ENCODE data around the gene STMP1.

- no peak for TF ChIP-seq CTCF (IDR thresholded peaks at IDR 0.05)
- TF ChIP-seq HOXB5 (CRISPR knock-in tag; IDR thresholded peaks at IDR 0.05) = no peak
- TF ChIP-seq REST (IDR thresholded peaks at IDR 0.05) = no peak
- TF ChIP-seq, protein P1, sequence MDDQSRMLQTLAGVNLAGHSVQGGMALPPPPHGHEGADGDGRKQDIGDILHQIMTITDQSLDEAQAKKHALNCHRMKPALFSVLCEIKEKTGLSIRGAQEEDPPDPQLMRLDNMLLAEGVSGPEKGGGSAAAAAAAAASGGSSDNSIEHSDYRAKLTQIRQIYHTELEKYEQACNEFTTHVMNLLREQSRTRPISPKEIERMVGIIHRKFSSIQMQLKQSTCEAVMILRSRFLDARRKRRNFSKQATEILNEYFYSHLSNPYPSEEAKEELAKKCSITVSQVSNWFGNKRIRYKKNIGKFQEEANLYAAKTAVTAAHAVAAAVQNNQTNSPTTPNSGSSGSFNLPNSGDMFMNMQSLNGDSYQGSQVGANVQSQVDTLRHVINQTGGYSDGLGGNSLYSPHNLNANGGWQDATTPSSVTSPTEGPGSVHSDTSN (IDR thresholded peaks at IDR 0.05) = no peak
- no peak for TF ChIP-seq FOSL2 (IDR thresholded peaks at IDR 0.05)
- no peak for TF ChIP-seq FOSL2 (CRISPR knock-in tag; IDR thresholded peaks at IDR 0.05)
- no peak for TF ChIP-seq POLR2A (IDR thresholded peaks at IDR 0.05; ENCODE audit: low read length)
- TF ChIP-seq RCOR1 (IDR thresholded peaks at IDR 0.05; ENCODE audit: low read depth, low read length) = no peak
- no peak for TF ChIP-seq USF2 (IDR thresholded peaks at IDR 0.05)
- TF ChIP-seq, protein P2, sequence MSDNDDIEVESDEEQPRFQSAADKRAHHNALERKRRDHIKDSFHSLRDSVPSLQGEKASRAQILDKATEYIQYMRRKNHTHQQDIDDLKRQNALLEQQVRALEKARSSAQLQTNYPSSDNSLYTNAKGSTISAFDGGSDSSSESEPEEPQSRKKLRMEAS (IDR thresholded peaks at IDR 0.05) = no peak
- no peak for TF ChIP-seq MYC (IDR thresholded peaks at IDR 0.05; ENCODE audit: borderline replicate concordance, low read length)
- no peak for TF ChIP-seq BHLHE40 (IDR thresholded peaks at IDR 0.05; ENCODE audit: low read depth, low read length)
- TF ChIP-seq POLR2AphosphoS2 (conservative IDR thresholded peaks at IDR 0.05; ENCODE audit: low read length) = no peak
- no peak for TF ChIP-seq NR3C1 (IDR thresholded peaks at IDR 0.05)
- TF ChIP-seq JUN (IDR thresholded peaks at IDR 0.05) = no peak
Observed at GRCh38 chr7:135644729-135645128, 17.6 kb upstream of the STMP1 start.

Data from A549 (cell line).